Loucy (cell line): ENCODE measurements around the gene MANF.
"Not testable (repeated sequence)": the region's sequence is repeated elsewhere in the genome, so short reads cannot be mapped to it uniquely, and the experiment has no call there.

ENCODE experiments used
- H2AFZ ChIP-seq: fragments of 200-600 bp; sonication (generic); 2 replicates; pipeline ENCODE4 v1.6.0; 2016; ENCODE audit warnings: antibody characterized with exemption, mild to moderate bottlenecking, low read length, moderate library complexity
- H3F3A ChIP-seq: fragments of 200-600 bp; 2 replicates; pipeline ENCODE4 v1.6.0; 2016; ENCODE audit warnings: antibody characterized with exemption, low read depth, mild to moderate bottlenecking
- H3K27me3 ChIP-seq: fragments of 200-600 bp; sonication (generic); 2 replicates; pipeline ENCODE4 v1.6.1; 2014; ENCODE audit warnings: low read length, mild to moderate bottlenecking; ENCODE audit not compliant: insufficient read depth, poor library complexity, severe bottlenecking
- H3K36me3 ChIP-seq: fragments of 200-600 bp; sonication (generic); 2 replicates; pipeline ENCODE4 v1.6.1; 2016; ENCODE audit warnings: low read length; ENCODE audit not compliant: insufficient read depth
- H3K4me1 ChIP-seq: fragments of 200-600 bp; sonication (generic); 2 replicates; pipeline ENCODE4 v1.5.1; 2014; ENCODE audit warnings: low read length, mild to moderate bottlenecking; ENCODE audit not compliant: insufficient read depth, poor library complexity, severe bottlenecking
- H3K4me2 ChIP-seq: fragments of 200-600 bp; sonication (generic); 2 replicates; pipeline ENCODE4 v1.6.0; 2014; ENCODE audit warnings: antibody characterized with exemption, low read length, low read depth, mild to moderate bottlenecking; ENCODE audit not compliant: poor library complexity, severe bottlenecking
- H3K4me3 ChIP-seq: fragments of 200-600 bp; sonication (generic); 2 replicates; pipeline ENCODE4 v1.5.1; 2014; ENCODE audit warnings: low read length, mild to moderate bottlenecking, mixed read lengths; ENCODE audit not compliant: poor library complexity, severe bottlenecking
- H3K79me2 ChIP-seq: fragments of 200-600 bp; sonication (generic); 2 replicates; pipeline ENCODE4 v1.6.1; 2014; ENCODE audit warnings: low read length; ENCODE audit not compliant: insufficient read depth
- H3K9ac ChIP-seq: fragments of 200-600 bp; sonication (generic); 2 replicates; pipeline ENCODE4 v1.6.0; 2014; ENCODE audit warnings: mild to moderate bottlenecking, low read depth, low read length, moderate library complexity; ENCODE audit not compliant: poor library complexity, severe bottlenecking
- H3K9me2 ChIP-seq: fragments of 200-600 bp; sonication (generic); replicated peaks from 2 replicates; pipeline ENCODE4 v1.6.1; 2016; ENCODE audit warnings: low read depth, low read length, mixed read lengths
- H3K9me3 ChIP-seq: fragments of 200-600 bp; sonication (generic); 2 replicates; pipeline ENCODE4 v1.6.1; 2014; ENCODE audit warnings: mild to moderate bottlenecking, antibody characterized with exemption, low read length, low read depth; ENCODE audit not compliant: insufficient read depth
- H4K20me1 ChIP-seq: fragments of 200-600 bp; sonication (generic); 2 replicates; pipeline ENCODE4 v1.6.0; 2014; ENCODE audit warnings: antibody characterized with exemption, low read length, mild to moderate bottlenecking; ENCODE audit not compliant: insufficient read depth, poor library complexity, severe bottlenecking
- CTCF ChIP-seq: fragments of 200-600 bp; sonication (generic); conservative IDR thresholded peaks from 2 replicates; pipeline ENCODE4 v1.5.1; 2014; ENCODE audit warnings: mild to moderate bottlenecking, antibody characterized with exemption, low read length
- EZH2phosphoT487 ChIP-seq: fragments of 200-600 bp; IDR thresholded peaks from 2 replicates; pipeline ENCODE4 v1.6.1; 2018; ENCODE audit warnings: antibody characterized with exemption, mild to moderate bottlenecking, moderate library complexity, borderline replicate concordance

The MANF gene

GRCh38 chr3:51386852-51387229, 1.8 kb downstream of the MANF start:
- no peaks in the 10 kb centered on the region for H3K9me2 ChIP-seq
- H3K4me3 ChIP-seq, result peak overlapping the region; percentile 97
- peaks cover 4% of the 10 kb centered on the region; the same call in 1 of the 2 replicates for H3F3A ChIP-seq
- no peak overlapping the region for H2AFZ ChIP-seq
- no peaks in the 10 kb centered on the region for H3K27me3 ChIP-seq
- H3K9me3 ChIP-seq, result no peaks in the 10 kb centered on the region
- peaks cover 16% of the 10 kb centered on the region; the same call in 1 of the 2 replicates for H3K36me3 ChIP-seq
- peaks cover 47% of the 10 kb centered on the region for H3K4me1 ChIP-seq
- H3K79me2 ChIP-seq, result peaks cover 79% of the 10 kb centered on the region
- H4K20me1 ChIP-seq, result peaks cover 44% of the 10 kb centered on the region
- H3K4me2 ChIP-seq, result peak overlapping the region; percentile 84
- no peak for TF ChIP-seq CTCF
- TF ChIP-seq EZH2phosphoT487, result no peak
- peak overlapping the region; percentile 97 for H3K9ac ChIP-seq

GRCh38 chr3:51387281-51387680, 2.2 kb downstream of the MANF start:
- Histone ChIP-seq H3K36me3 (peaks cover 16% of the 10 kb centered on the region; the same call in 1 of the 2 replicates), H3K79me2 (peaks cover 83% of the 10 kb centered on the region), H3K4me3 (peak overlapping the region; percentile 97), H3K9ac (peak overlapping the region; percentile 97), H3K4me2 (peak overlapping the region; percentile 84), H3K4me1 (peaks cover 50% of the 10 kb centered on the region), H4K20me1 (peaks cover 49% of the 10 kb centered on the region)
- H3K27me3 ChIP-seq, H3K9me2 ChIP-seq, H3K9me3 ChIP-seq, H3F3A ChIP-seq, H2AFZ ChIP-seq: not testable (repeated sequence)

DNA sequence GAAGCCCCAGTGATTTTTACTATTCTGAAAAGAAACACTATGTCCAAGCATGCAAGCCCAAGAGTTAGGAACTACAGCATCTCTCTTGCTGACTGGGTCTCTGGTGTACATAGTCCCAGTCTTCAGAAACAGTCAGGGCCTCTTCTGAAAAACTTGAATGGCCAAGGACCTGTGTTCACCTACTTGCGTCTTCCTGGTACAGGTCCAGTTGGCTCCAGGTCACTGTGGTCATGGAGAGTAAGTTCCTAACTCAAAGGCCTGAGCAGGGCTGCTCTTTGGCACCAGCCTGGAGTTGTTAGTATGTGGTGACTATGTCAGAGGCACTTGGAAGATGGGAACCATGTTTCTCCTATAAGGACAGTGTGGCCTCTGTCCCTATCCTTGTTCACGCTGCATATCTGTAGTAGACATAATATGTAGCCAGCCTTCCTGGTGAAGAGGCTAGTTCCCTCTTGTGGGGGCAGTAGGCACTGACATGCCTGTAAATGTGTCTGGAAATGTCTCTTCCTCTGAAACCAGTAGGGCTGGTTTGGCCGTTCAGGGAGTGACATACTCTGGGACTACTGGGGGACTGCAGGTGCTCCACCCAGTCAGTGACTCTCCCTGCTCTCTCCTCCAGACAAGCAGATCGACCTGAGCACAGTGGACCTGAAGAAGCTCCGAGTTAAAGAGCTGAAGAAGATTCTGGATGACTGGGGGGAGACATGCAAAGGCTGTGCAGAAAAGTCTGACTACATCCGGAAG, 3.4 kb downstream of the MANF start:
- Histone ChIP-seq H3K36me3 (peaks cover 23% of the 10 kb centered on the region; the same call in 1 of the 2 replicates), H3K9me2 (no peaks in the 10 kb centered on the region), H3K9me3 (no peaks in the 10 kb centered on the region), H3K4me2 (peak overlapping the region; percentile 84), H3K27me3 (no peaks in the 10 kb centered on the region), H3K4me3 (peak overlapping the region; percentile 97), H3F3A (peaks cover 4% of the 10 kb centered on the region; the same call in 1 of the 2 replicates), H2AFZ (no peak overlapping the region), H4K20me1 (peaks cover 61% of the 10 kb centered on the region), H3K9ac (peak overlapping the region; percentile 97), H3K4me1 (peaks cover 55% of the 10 kb centered on the region), H3K79me2 (peaks cover 88% of the 10 kb centered on the region)
- TF ChIP-seq CTCF (peak; percentile 37; the same call in 1 of the 2 replicates), EZH2phosphoT487 (no peak)
